Loucy (cell line): Measurements from ENCODE around the gene ATP9A.

Experiments
- CTCF ChIP-seq: fragments of 200-600 bp; sonication (generic); conservative IDR thresholded peaks from 2 replicates; pipeline ENCODE4 v1.5.1; 2014; ENCODE audit warnings: mild to moderate bottlenecking, antibody characterized with exemption, low read length
- EZH2phosphoT487 ChIP-seq: fragments of 200-600 bp; IDR thresholded peaks from 2 replicates; pipeline ENCODE4 v1.6.1; 2018; ENCODE audit warnings: antibody characterized with exemption, mild to moderate bottlenecking, moderate library complexity, borderline replicate concordance

DNA sequence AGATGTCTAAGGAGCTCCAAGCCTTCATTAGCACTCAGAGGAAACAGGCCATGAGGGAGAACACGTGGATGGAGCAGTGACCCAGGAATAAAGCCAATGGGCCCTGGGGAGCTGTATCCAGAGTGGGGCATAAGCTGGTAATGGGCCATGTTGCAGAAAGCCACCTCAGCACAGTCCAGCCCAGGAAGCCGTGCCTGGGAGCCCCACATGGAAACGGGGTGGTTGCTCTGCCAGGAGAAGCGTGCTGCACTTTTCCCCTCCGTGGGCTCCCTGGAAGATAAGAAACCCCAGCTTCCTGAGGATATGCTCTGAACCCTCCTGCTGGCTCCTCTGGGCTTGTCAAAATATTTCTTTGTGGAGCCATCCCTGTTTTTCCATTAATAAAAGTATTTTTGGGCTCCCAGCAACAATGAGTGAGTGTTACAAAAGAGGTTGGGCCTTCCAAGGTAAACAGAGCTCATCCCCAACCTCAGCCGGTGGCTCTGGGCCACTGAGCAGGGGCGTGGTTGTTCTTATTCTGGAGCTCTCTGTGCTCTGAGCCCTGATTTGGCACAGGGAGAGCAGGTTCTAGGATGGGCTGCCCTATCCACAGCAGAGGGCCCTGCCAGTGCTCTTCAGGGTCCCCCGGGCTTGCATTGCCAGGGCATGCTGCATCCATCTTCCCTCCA, 194.5 kb downstream of the ATP9A start:
- TF ChIP-seq CTCF (no peak), EZH2phosphoT487 (no peak)
